Neural cell (in vitro differentiated cells): ENCODE results near the gene PLEKHA3. TPM values are rescaled to one million over a fixed set of nuclear protein-coding genes. Genes with fewer than 3 reads are reported as not detected.

Source experiments
- H2AFZ ChIP-seq: fragments of 200-600, 300-800 bp; sonication (generic), shearing (Covaris generic); 2 replicates; pipeline ENCODE4 v1.6.0; 2014; ENCODE audit warnings: low read depth, mild to moderate bottlenecking, antibody characterized with exemption, low read length, moderate library complexity
- H3F3A ChIP-seq: fragments of 200-600 bp; shearing (Covaris generic); 2 replicates; pipeline ENCODE4 v1.6.1; 2016; ENCODE audit warnings: mild to moderate bottlenecking, moderate library complexity, mixed read lengths, antibody characterized with exemption, low read length; ENCODE audit not compliant: insufficient read depth, poor library complexity, severe bottlenecking
- H3K27ac ChIP-seq: fragments of 200-600, 300-800 bp; sonication (generic), shearing (Covaris generic); 2 replicates; pipeline ENCODE4 v1.5.1; 2014; ENCODE audit warnings: mild to moderate bottlenecking, low read length, moderate library complexity
- H3K27me3 ChIP-seq: fragments of 300-800, 200-600 bp; sonication (generic), shearing (Covaris generic); 2 replicates; pipeline ENCODE4 v1.6.0; 2014; ENCODE audit warnings: mild to moderate bottlenecking, low read depth, low read length, moderate library complexity; ENCODE audit not compliant: insufficient read depth
- H3K36me3 ChIP-seq: fragments of 300-800, 200-600 bp; sonication (generic), shearing (Covaris generic); 2 replicates; pipeline ENCODE4 v1.5.1; 2014; ENCODE audit warnings: mild to moderate bottlenecking, antibody characterized with exemption, low read length, moderate library complexity; ENCODE audit not compliant: insufficient read depth
- H3K4me2 ChIP-seq: fragments of 300-800, 200-600 bp; sonication (generic), shearing (Covaris generic); 2 replicates; pipeline ENCODE4 v1.6.0; 2014; ENCODE audit warnings: mild to moderate bottlenecking, low read length
- H3K4me3 ChIP-seq: fragments of 300-800, 200-600 bp; sonication (generic), shearing (Covaris generic); 2 replicates; pipeline ENCODE4 v1.5.1; 2014; ENCODE audit warnings: mild to moderate bottlenecking, low read length, moderate library complexity
- H3K79me2 ChIP-seq: fragments of 200-600 bp; shearing (Covaris generic); replicated peaks from 2 replicates; pipeline ENCODE4 v1.6.0; 2014; ENCODE audit warnings: mild to moderate bottlenecking, low read length, moderate library complexity; ENCODE audit not compliant: insufficient read depth
- H3K9ac ChIP-seq: fragments of 300-800, 200-600 bp; sonication (generic), shearing (Covaris generic); 2 replicates; pipeline ENCODE4 v1.6.1; 2016; ENCODE audit warnings: mild to moderate bottlenecking, low read length, mixed read lengths
- H3K9me2 ChIP-seq: fragments of 200-600 bp; shearing (Covaris generic); 2 replicates; pipeline ENCODE4 v1.6.1; 2016; ENCODE audit warnings: mild to moderate bottlenecking, low read length, mixed read lengths; ENCODE audit not compliant: insufficient read depth
- H3K9me3 ChIP-seq: fragments of 200-600, 300-800 bp; sonication (generic), shearing (Covaris generic); 2 replicates; pipeline ENCODE4 v1.6.1; 2016; ENCODE audit warnings: mild to moderate bottlenecking, mixed run types, low read length, moderate library complexity, mixed read lengths
- H4K20me1 ChIP-seq: fragments of 200-600 bp; shearing (Covaris generic); 2 replicates; pipeline ENCODE4 v1.6.1; 2016; ENCODE audit warnings: mild to moderate bottlenecking, mixed run types; ENCODE audit not compliant: insufficient read depth
- CTCF ChIP-seq: fragments of 450-650 bp; IDR thresholded peaks from 2 replicates; pipeline ENCODE4 v1.5.1; 2014; ENCODE audit warnings: antibody characterized with exemption, mild to moderate bottlenecking, moderate library complexity; ENCODE audit not compliant: poor library complexity, severe bottlenecking
- EP300 ChIP-seq: fragments of 450-650 bp; conservative IDR thresholded peaks from 2 replicates; pipeline ENCODE4 v1.6.1; 2014; ENCODE audit warnings: antibody characterized with exemption, mild to moderate bottlenecking, moderate library complexity; ENCODE audit not compliant: poor library complexity, severe bottlenecking
- EZH2 ChIP-seq: fragments of 200-600, 300-800 bp; shearing (Covaris generic), sonication (generic); IDR thresholded peaks from 2 replicates; pipeline ENCODE4 v1.6.1; 2014; ENCODE audit warnings: antibody characterized with exemption, low read length, borderline replicate concordance, mild to moderate bottlenecking; ENCODE audit not compliant: insufficient read depth, poor library complexity, severe bottlenecking
- MXI1 ChIP-seq: fragments of 450-650 bp; conservative IDR thresholded peaks from 2 replicates; pipeline ENCODE4 v1.6.1; 2014; ENCODE audit warnings: antibody characterized with exemption, mild to moderate bottlenecking; ENCODE audit not compliant: poor library complexity, severe bottlenecking
- POLR2AphosphoS5 ChIP-seq: IDR thresholded peaks from 2 replicates; pipeline ENCODE4 v1.6.1; 2012
- RAD21 ChIP-seq: fragments of 450-650 bp; conservative IDR thresholded peaks from 2 replicates; pipeline ENCODE4 v1.6.1; 2014; ENCODE audit warnings: antibody characterized with exemption, mild to moderate bottlenecking, moderate library complexity
- REST ChIP-seq: IDR thresholded peaks from 2 replicates; pipeline ENCODE4 v1.6.1; 2012; ENCODE audit warnings: borderline replicate concordance
- SMC3 ChIP-seq: fragments of 450-650 bp; conservative IDR thresholded peaks from 2 replicates; pipeline ENCODE4 v1.6.1; 2014; ENCODE audit warnings: antibody characterized with exemption, mild to moderate bottlenecking, moderate library complexity; ENCODE audit not compliant: poor library complexity
- TAF1 ChIP-seq: IDR thresholded peaks from 2 replicates; pipeline ENCODE4 v1.6.1; 2012; ENCODE audit warnings: low read depth
- polyA plus RNA-seq: library from polyadenylated mRNA; depleted of rRNA; stranded (reverse); fragments of >200 nt; gene quantifications from 2 replicates; pipeline ENCODE4 v1.2.3, GENCODE V29; 2014

Gene PLEKHA3
- polyA plus RNA-seq, 1 donor from 2014 or later, result 16.8 TPM

- H3K27ac ChIP-seq, result no peak overlapping the region
- H3K4me3 ChIP-seq, result no peak overlapping the region
- H3K36me3 ChIP-seq, result peaks cover 3% of the 10 kb centered on the region
- H3K9ac ChIP-seq, result no peak overlapping the region
- H2AFZ ChIP-seq, result no peak overlapping the region
- no peak for TF ChIP-seq CTCF
- TF ChIP-seq REST, result no peak
- no peak for TF ChIP-seq SMC3
- TF ChIP-seq MXI1, result no peak
- TF ChIP-seq EP300, result no peak
- TF ChIP-seq POLR2AphosphoS5, result no peak
- no peak for TF ChIP-seq RAD21
- no peaks in the 10 kb centered on the region for H3K27me3 ChIP-seq
- no peaks in the 10 kb centered on the region for H3K9me3 ChIP-seq
- H4K20me1 ChIP-seq, result no peaks in the 10 kb centered on the region
- H3K9me2 ChIP-seq, result no peaks in the 10 kb centered on the region
- H3K79me2 ChIP-seq, result peaks cover 4% of the 10 kb centered on the region
- H3K4me2 ChIP-seq, result no peak overlapping the region
- H3F3A ChIP-seq, result no peaks in the 10 kb centered on the region
Measured at GRCh38 chr2:178491612-178492011, 11.4 kb downstream of the PLEKHA3 start.

- Histone ChIP-seq H3K9ac (no peak overlapping the region), H2AFZ (no peak overlapping the region), H3K4me3 (no peak overlapping the region), H3F3A (no peaks in the 10 kb centered on the region), H3K9me2 (no peaks in the 10 kb centered on the region), H3K4me2 (no peak overlapping the region), H3K36me3 (peaks cover 12% of the 10 kb centered on the region), H3K79me2 (no peaks in the 10 kb centered on the region), H3K27me3 (no peaks in the 10 kb centered on the region), H3K27ac (no peak overlapping the region), H3K9me3 (no peaks in the 10 kb centered on the region), H4K20me1 (no peaks in the 10 kb centered on the region)
- TF ChIP-seq MXI1 (no peak), REST (no peak), EZH2 (no peak), POLR2AphosphoS5 (no peak), TAF1 (no peak), RAD21 (no peak), CTCF (no peak), SMC3 (no peak), EP300 (no peak)
Measured at GRCh38 chr2:178496049-178496448, 15.8 kb downstream of the PLEKHA3 start.
